ENCODE results near the gene CERS1.

The CERS1 gene

DNA sequence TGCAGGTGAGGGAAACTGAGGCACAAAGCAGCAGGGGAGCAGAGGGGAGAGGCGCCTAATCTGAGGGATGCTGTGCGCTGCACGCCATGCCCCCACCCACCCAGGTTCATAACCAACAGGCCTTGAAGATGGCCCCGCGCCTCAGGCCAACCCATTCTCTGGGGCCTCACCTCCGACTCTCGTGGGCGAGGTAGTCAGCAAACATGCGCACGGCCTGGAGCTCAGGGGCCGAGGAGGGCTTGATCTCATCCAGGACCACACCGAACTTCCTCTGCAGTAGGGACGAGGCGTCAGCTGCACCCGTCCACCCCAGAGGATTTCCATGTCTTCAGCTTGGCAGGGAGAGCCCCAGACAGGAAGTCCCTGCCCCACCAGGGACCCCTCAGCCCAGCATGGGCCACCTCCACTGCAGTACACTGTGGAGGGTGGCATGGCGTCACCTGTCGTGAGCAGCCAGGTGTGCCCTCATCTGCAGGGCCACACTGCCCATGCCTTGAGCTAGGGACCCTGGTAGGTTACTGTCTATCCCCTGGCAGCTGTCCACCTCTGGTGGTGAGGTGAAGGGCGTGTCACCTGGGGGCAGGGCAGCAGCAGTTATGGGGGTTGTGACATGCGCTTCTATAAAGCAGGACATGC lies 15.0 kb upstream of the CERS1 start:
- no peak for DNase-seq (ENCODE audit: low read depth)
- TF ChIP-seq, protein P1, sequence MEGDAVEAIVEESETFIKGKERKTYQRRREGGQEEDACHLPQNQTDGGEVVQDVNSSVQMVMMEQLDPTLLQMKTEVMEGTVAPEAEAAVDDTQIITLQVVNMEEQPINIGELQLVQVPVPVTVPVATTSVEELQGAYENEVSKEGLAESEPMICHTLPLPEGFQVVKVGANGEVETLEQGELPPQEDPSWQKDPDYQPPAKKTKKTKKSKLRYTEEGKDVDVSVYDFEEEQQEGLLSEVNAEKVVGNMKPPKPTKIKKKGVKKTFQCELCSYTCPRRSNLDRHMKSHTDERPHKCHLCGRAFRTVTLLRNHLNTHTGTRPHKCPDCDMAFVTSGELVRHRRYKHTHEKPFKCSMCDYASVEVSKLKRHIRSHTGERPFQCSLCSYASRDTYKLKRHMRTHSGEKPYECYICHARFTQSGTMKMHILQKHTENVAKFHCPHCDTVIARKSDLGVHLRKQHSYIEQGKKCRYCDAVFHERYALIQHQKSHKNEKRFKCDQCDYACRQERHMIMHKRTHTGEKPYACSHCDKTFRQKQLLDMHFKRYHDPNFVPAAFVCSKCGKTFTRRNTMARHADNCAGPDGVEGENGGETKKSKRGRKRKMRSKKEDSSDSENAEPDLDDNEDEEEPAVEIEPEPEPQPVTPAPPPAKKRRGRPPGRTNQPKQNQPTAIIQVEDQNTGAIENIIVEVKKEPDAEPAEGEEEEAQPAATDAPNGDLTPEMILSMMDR (IDR thresholded peaks at IDR 0.05; ENCODE audit: control insufficient read depth, insufficient read depth, low read depth, low read length, missing control alignments): no peak
- no peak overlapping the region for H3K4me3 ChIP-seq (ENCODE audit: control insufficient read depth, low read depth, low read length)

DNA sequence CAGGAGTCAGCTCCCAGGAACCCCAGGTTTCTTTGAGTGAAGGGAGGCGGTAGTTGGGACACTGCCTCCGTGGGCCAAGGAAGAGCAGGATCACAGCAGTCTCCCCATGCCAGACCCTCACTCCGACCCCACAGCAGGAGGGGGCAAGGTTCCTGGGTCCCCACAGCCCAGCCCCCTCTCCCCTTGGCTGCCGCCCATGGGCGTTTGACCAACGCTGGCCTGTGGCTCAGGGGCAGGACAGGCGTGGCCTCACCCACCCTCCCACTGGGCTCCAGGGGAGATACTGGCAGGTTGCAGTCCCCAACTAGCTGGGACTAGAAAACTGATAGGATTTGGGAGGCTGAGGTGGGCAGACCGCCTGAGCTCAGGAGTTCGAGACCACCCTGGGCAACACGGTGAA lies 14.1 kb upstream of the CERS1 start:
- DNase-seq (ENCODE audit: low read depth): no peak
- no peak overlapping the region for H3K4me3 ChIP-seq (ENCODE audit: control insufficient read depth, low read depth, low read length)
- TF ChIP-seq, protein P1 (IDR thresholded peaks at IDR 0.05; ENCODE audit: control insufficient read depth, insufficient read depth, low read depth, low read length, missing control alignments): no peak

- TF ChIP-seq, protein P1 (IDR thresholded peaks at IDR 0.05; ENCODE audit: control insufficient read depth, insufficient read depth, low read depth, low read length, missing control alignments): no peak
- DNase-seq (ENCODE audit: low read depth): no peak
- no peak overlapping the region for H3K4me3 ChIP-seq (ENCODE audit: control insufficient read depth, low read depth, low read length)
Observed at GRCh38 chr19:18908917-18909619, 13.1 kb upstream of the CERS1 start.

GRCh38 chr19:18906605-18907519 lies 10.9 kb upstream of the CERS1 start:
- DNase-seq (ENCODE audit: low read depth): no peak
- H3K4me3 ChIP-seq (ENCODE audit: control insufficient read depth, low read depth, low read length): no peak overlapping the region
- TF ChIP-seq, protein P1 (IDR thresholded peaks at IDR 0.05; ENCODE audit: control insufficient read depth, insufficient read depth, low read depth, low read length, missing control alignments): no peak

- TF ChIP-seq, protein P1 (IDR thresholded peaks at IDR 0.05; ENCODE audit: control insufficient read depth, insufficient read depth, low read depth, low read length, missing control alignments): no peak
- DNase-seq (ENCODE audit: low read depth): no peak
- no peak overlapping the region for H3K4me3 ChIP-seq (ENCODE audit: control insufficient read depth, low read depth, low read length)
Observed at GRCh38 chr19:18905513-18906236, 9.7 kb upstream of the CERS1 start.

GRCh38 chr19:18905058-18905456 lies 9.1 kb upstream of the CERS1 start:
- TF ChIP-seq, protein P1 (IDR thresholded peaks at IDR 0.05; ENCODE audit: control insufficient read depth, insufficient read depth, low read depth, low read length, missing control alignments): no peak
- H3K4me3 ChIP-seq (ENCODE audit: control insufficient read depth, low read depth, low read length): no peak overlapping the region

More at GRCh38 chr19:18905058-18905456, 9.1 kb upstream of the CERS1 start:
- no peak for DNase-seq (ENCODE audit: low read depth)
